ENCODE measurements around the gene ILK. TPM values are rescaled to one million over a fixed set of nuclear protein-coding genes. Genes with fewer than 3 reads are reported as not detected.

ILK gene
- total and polyA plus RNA-seq, 2 of the 13 experiments (the other 11 are each of a cell fraction or from before 2014, with no cell fraction given): 70.3 to 108 TPM

GRCh38 chr11:6612213-6613041 is 8.9 kb downstream of the ILK start, which contains the start of gene TAF10 (continued):
- TF ChIP-seq ZHX2 (IDR thresholded peaks at IDR 0.05; ENCODE audit: low read depth): peak; percentile 70; the same call in 1 of the 2 replicates
- TF ChIP-seq ZHX2 (CRISPR knock-in tag; IDR thresholded peaks at IDR 0.05; ENCODE audit: borderline replicate concordance): no peak
- no peak for TF ChIP-seq ZFP62 (CRISPR knock-in tag; IDR thresholded peaks at IDR 0.05)
- no peak for TF ChIP-seq NR3C1 (CRISPR knock-in tag; IDR thresholded peaks at IDR 0.05)
- peak; percentile 93 for TF ChIP-seq TAF1 (CRISPR knock-in tag; IDR thresholded peaks at IDR 0.05)
- 0 out of 2 replicates have a peak, but pooled peaks have one; percentile 76 for TF ChIP-seq MZF1 (CRISPR knock-in tag; IDR thresholded peaks at IDR 0.05; ENCODE audit: borderline replicate concordance)
- TF ChIP-seq CTCF (CRISPR knock-in tag; IDR thresholded peaks at IDR 0.05): peak; percentile 70
- TF ChIP-seq TEF (CRISPR knock-in tag; IDR thresholded peaks at IDR 0.05): no peak
- TF ChIP-seq IRF1 (CRISPR knock-in tag; IDR thresholded peaks at IDR 0.05; ENCODE audit: low read depth): 0 out of 2 replicates have a peak, but pooled peaks have one; percentile 60
- TF ChIP-seq ZFAT (CRISPR knock-in tag; conservative IDR thresholded peaks at IDR 0.05): no peak
- no peak for TF ChIP-seq ZNF720 (CRISPR knock-in tag; IDR thresholded peaks at IDR 0.05)
- no peak for TF ChIP-seq ZSCAN12 (CRISPR knock-in tag; IDR thresholded peaks at IDR 0.05)
- TF ChIP-seq ZNF567 (CRISPR knock-in tag; IDR thresholded peaks at IDR 0.05; ENCODE audit: borderline replicate concordance): no peak; the same call in 1 of the 2 replicates
- peak; percentile 57 for TF ChIP-seq FOXO1 (CRISPR knock-in tag; IDR thresholded peaks at IDR 0.05)
- TF ChIP-seq ZNF570 (CRISPR knock-in tag; IDR thresholded peaks at IDR 0.05; ENCODE audit: borderline replicate concordance): no peak
- peak; percentile 88 for TF ChIP-seq ZNF12 (CRISPR knock-in tag; IDR thresholded peaks at IDR 0.05)
- TF ChIP-seq ZNF782 (CRISPR knock-in tag; IDR thresholded peaks at IDR 0.05; ENCODE audit: borderline replicate concordance): peak; percentile 78; the same call in 1 of the 2 replicates
- TF ChIP-seq ZNF839 (CRISPR knock-in tag; IDR thresholded peaks at IDR 0.05; ENCODE audit: borderline replicate concordance): 0 out of 2 replicates have a peak, but pooled peaks have one; percentile 45
